Central memory CD8-positive, alpha-beta T cell (primary cell): ENCODE data around the gene HEMK1.

ENCODE experiments used
- ATAC-seq: fragments of 150-1000 bp; cut with Tn5 transposase; replicated peaks from 2 replicates; pipeline ENCODE4 v1.10.0; 2022; ENCODE audit warnings: mild to moderate bottlenecking, moderate FRiP score, moderate number of reproducible peaks; ENCODE audit not compliant: poor library complexity, severe bottlenecking; ENCODE audit errors: extremely low read depth
- DNase-seq, 2 donors: peaks; one replicate each; pipeline ENCODE4 v3.0.0; 2021; ENCODE audit warnings: low spot score in 2 of 2
- H3K27ac Mint-ChIP-seq: one replicate; pipeline ENCODE4 v1.8.0; 2022; ENCODE audit warnings: low read depth, mild to moderate bottlenecking, moderate library complexity, mixed read lengths
- H3K27me3 Mint-ChIP-seq: one replicate; pipeline ENCODE4 v1.8.0; 2022; ENCODE audit warnings: mixed read lengths
- H3K36me3 Mint-ChIP-seq: one replicate; pipeline ENCODE4 v1.8.0; 2022; ENCODE audit warnings: mild to moderate bottlenecking, moderate library complexity, mixed read lengths; ENCODE audit not compliant: insufficient read depth
- H3K4me1 Mint-ChIP-seq: one replicate; pipeline ENCODE4 v1.8.0; 2022; ENCODE audit warnings: mixed read lengths
- H3K4me3 Mint-ChIP-seq: one replicate; pipeline ENCODE4 v1.8.0; 2022; ENCODE audit warnings: mild to moderate bottlenecking, moderate library complexity, mixed read lengths
- H3K9me3 Mint-ChIP-seq: one replicate; pipeline ENCODE4 v1.8.0; 2022; ENCODE audit warnings: mixed read lengths

The HEMK1 gene

GRCh38 chr3:50568947-50569749 lies at the start of gene HEMK1:
Gene HEMK1, plus strand, starts transcription at chr3:50569522. Its CDS starts 1,583 bp downstream, at chr3:50571105.
- peaks cover 16% of the 10 kb centered on the region for H3K36me3 Mint-ChIP-seq
- peak within 1 kb of the TSS; percentile 88 for H3K4me3 Mint-ChIP-seq
- H3K4me1 Mint-ChIP-seq = peaks cover 67% of the 10 kb centered on the region
- H3K27me3 Mint-ChIP-seq = no peaks in the 10 kb centered on the region
- H3K9me3 Mint-ChIP-seq = no peaks in the 10 kb centered on the region
- ATAC-seq = peak; percentile 62
- peak within 1 kb of the TSS; percentile 80 for H3K27ac Mint-ChIP-seq
- DNase-seq = peak; percentile 84 to 88

GRCh38 chr3:50520849-50521248 lies 48.5 kb upstream of the HEMK1 start:
- no peaks in the 10 kb centered on the region for H3K9me3 Mint-ChIP-seq
- H3K4me3 Mint-ChIP-seq = no peak overlapping the region
- peaks cover under 1% of the 10 kb centered on the region for H3K36me3 Mint-ChIP-seq
- H3K27ac Mint-ChIP-seq = peak overlapping the region; percentile 16
- peaks cover 11% of the 10 kb centered on the region for H3K4me1 Mint-ChIP-seq
- DNase-seq (no peak), ATAC-seq (no peak)
- H3K27me3 Mint-ChIP-seq = no peaks in the 10 kb centered on the region

GRCh38 chr3:50521572-50521971 lies 47.8 kb upstream of the HEMK1 start:
- Mint-ChIP-seq H3K27ac (no peak overlapping the region), H3K4me3 (no peak overlapping the region), H3K9me3 (no peaks in the 10 kb centered on the region)

GRCh38 chr3:50523279-50523811 lies 46.0 kb upstream of the HEMK1 start:
- Mint-ChIP-seq H3K9me3 (no peaks in the 10 kb centered on the region), H3K27me3 (peaks cover 7% of the 10 kb centered on the region), H3K36me3 (peaks cover 2% of the 10 kb centered on the region), H3K4me1 (peaks cover 6% of the 10 kb centered on the region), H3K4me3 (no peak overlapping the region), H3K27ac (no peak overlapping the region)
- no peak for DNase-seq
- no peak for ATAC-seq

More at GRCh38 chr3:50521572-50521971, 47.8 kb upstream of the HEMK1 start:
- DNase-seq (no peak), ATAC-seq (no peak)
- Mint-ChIP-seq H3K36me3 (peaks cover 2% of the 10 kb centered on the region), H3K4me1 (peaks cover 7% of the 10 kb centered on the region), H3K27me3 (no peaks in the 10 kb centered on the region)

GRCh38 chr3:50524746-50525145 lies 44.6 kb upstream of the HEMK1 start:
- Mint-ChIP-seq H3K36me3 (peaks cover 2% of the 10 kb centered on the region), H3K9me3 (no peaks in the 10 kb centered on the region), H3K4me3 (no peak overlapping the region), H3K4me1 (no peaks in the 10 kb centered on the region), H3K27me3 (peaks cover 21% of the 10 kb centered on the region), H3K27ac (no peak overlapping the region)
- ATAC-seq (no peak), DNase-seq (no peak)

- DNase-seq = no peak
- H3K36me3 Mint-ChIP-seq = peaks cover 2% of the 10 kb centered on the region
- no peak for ATAC-seq
- no peak overlapping the region for H3K4me3 Mint-ChIP-seq
- H3K9me3 Mint-ChIP-seq = no peaks in the 10 kb centered on the region
- no peaks in the 10 kb centered on the region for H3K4me1 Mint-ChIP-seq
- peak overlapping the region; percentile 62 for H3K27ac Mint-ChIP-seq
- H3K27me3 Mint-ChIP-seq = peaks cover 26% of the 10 kb centered on the region
Observed at GRCh38 chr3:50525191-50525910, 44.0 kb upstream of the HEMK1 start.

- Mint-ChIP-seq H3K27me3 (peaks cover 26% of the 10 kb centered on the region), H3K36me3 (peaks cover 2% of the 10 kb centered on the region), H3K4me3 (no peak overlapping the region), H3K9me3 (no peaks in the 10 kb centered on the region), H3K4me1 (no peaks in the 10 kb centered on the region), H3K27ac (peak overlapping the region; percentile 62)
- peak; percentile 58 for ATAC-seq
- DNase-seq = no peak
Observed at GRCh38 chr3:50525987-50526386, 43.3 kb upstream of the HEMK1 start.

GRCh38 chr3:50530001-50530970 lies 39.0 kb upstream of the HEMK1 start:
- H3K4me3 Mint-ChIP-seq = no peak overlapping the region
- ATAC-seq (no peak), DNase-seq (no peak)
- peaks cover 46% of the 10 kb centered on the region for H3K27me3 Mint-ChIP-seq
- H3K4me1 Mint-ChIP-seq = no peaks in the 10 kb centered on the region
- peaks cover 2% of the 10 kb centered on the region for H3K36me3 Mint-ChIP-seq
- no peak overlapping the region for H3K27ac Mint-ChIP-seq
- H3K9me3 Mint-ChIP-seq = no peaks in the 10 kb centered on the region

GRCh38 chr3:50531201-50531600 lies 38.1 kb upstream of the HEMK1 start:
- no peaks in the 10 kb centered on the region for H3K36me3 Mint-ChIP-seq
- no peak for ATAC-seq
- no peak for DNase-seq
- H3K27ac Mint-ChIP-seq = no peak overlapping the region
- no peaks in the 10 kb centered on the region for H3K4me1 Mint-ChIP-seq
- H3K27me3 Mint-ChIP-seq = peaks cover 56% of the 10 kb centered on the region
- H3K9me3 Mint-ChIP-seq = no peaks in the 10 kb centered on the region
- H3K4me3 Mint-ChIP-seq = no peak overlapping the region

- no peaks in the 10 kb centered on the region for H3K36me3 Mint-ChIP-seq
- H3K4me1 Mint-ChIP-seq = peaks cover 9% of the 10 kb centered on the region
- no peaks in the 10 kb centered on the region for H3K9me3 Mint-ChIP-seq
- no peak overlapping the region for H3K27ac Mint-ChIP-seq
- H3K4me3 Mint-ChIP-seq = no peak overlapping the region
- DNase-seq (no peak), ATAC-seq (no peak)
- peaks cover 65% of the 10 kb centered on the region for H3K27me3 Mint-ChIP-seq
Observed at GRCh38 chr3:50532062-50532705, 37.1 kb upstream of the HEMK1 start.

GRCh38 chr3:50533316-50533715 lies 36.0 kb upstream of the HEMK1 start:
- no peaks in the 10 kb centered on the region for H3K9me3 Mint-ChIP-seq
- ATAC-seq = no peak
- H3K4me1 Mint-ChIP-seq = peaks cover 9% of the 10 kb centered on the region
- H3K27me3 Mint-ChIP-seq = peaks cover 68% of the 10 kb centered on the region
- DNase-seq = no peak
- H3K27ac Mint-ChIP-seq = no peak overlapping the region
- no peak overlapping the region for H3K4me3 Mint-ChIP-seq
- no peaks in the 10 kb centered on the region for H3K36me3 Mint-ChIP-seq
